HG02981 (cell line): Measurements from ENCODE around the gene THY1.
"Not testable (repeated sequence)": the region's sequence is repeated elsewhere in the genome, so short reads cannot be mapped to it uniquely, and the experiment has no call there.

Experiments
- ATAC-seq: cut with Tn5 transposase; IDR thresholded peaks from one replicate; pipeline ENCODE4 v1.9.1; 2021; ENCODE audit warnings: mild to moderate bottlenecking, moderate library complexity; ENCODE audit not compliant: unreplicated experiment

THY1 gene

DNA sequence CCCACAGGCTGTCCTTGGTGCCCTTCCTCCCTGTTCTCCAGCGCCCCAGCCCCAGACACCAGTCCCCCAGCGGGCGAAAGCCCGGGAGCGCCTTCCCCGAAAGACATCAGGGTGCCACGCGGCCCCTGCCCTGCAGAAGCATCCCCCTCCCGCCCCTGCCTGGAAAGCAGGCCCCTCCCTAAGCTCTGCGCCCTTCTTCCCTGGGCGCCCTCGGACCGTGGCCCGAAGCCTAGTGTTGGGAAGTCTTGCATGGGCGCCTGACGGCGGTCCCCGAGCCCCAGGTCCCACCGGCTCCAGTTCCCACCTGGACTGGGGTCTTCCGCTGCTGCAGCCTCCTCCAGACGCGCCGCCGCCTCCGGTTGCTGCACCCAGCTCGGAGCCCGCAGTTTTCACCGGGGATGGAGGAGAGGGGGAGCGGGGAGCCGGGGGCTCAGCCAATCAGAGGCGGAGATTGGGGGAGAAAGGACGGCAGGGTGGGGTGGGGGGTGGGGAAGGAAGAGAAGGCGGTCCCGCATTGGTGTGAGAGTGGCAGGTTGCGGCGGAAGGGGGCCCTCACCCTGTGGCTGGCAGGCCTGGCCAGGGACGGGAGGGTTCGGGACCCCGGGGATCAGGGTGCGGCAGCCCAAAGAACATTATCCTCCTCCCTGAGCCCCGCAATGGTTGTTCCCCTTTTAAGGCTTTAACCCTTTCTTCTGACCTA lies at the start of gene THY1:
TSS of gene THY1 (minus strand) at position 364 of the 700 bp plus-strand sequence. CDS start 2,267 bp downstream, outside the sequence.
- ATAC-seq = no peak

DNA sequence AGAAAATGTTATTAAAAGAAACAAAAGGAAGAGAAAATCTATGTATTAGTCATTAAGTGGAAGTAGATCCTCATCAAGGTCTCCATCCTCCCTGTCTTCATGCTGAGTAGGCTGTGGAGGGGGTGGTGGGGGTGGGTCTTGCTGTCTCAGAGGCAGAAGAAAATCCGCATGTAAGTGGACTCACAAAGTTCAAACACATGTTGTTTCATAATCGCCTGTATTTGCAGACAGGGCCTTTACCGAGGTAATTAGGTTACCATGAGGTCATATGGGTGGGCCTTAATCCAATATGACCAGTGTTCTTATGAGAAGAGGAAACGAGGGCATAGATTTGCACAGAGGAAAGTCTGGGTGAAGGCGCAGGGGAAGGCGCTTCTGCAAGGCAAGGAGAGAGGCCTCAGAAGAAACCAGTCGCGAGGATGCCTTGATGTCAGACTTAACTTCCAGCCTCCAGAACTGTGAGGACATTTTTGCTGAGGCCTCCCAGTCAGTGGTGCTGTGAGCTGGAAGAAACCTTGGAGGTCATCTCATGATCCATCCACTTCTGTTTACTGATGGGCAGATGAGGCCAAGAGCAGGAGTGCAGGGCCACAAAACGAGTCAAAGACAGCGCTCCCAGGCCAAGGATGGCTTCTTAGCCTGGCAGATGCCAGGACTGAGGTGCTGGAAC lies 49.3 kb upstream of the THY1 start:
- ATAC-seq = no peak

DNA sequence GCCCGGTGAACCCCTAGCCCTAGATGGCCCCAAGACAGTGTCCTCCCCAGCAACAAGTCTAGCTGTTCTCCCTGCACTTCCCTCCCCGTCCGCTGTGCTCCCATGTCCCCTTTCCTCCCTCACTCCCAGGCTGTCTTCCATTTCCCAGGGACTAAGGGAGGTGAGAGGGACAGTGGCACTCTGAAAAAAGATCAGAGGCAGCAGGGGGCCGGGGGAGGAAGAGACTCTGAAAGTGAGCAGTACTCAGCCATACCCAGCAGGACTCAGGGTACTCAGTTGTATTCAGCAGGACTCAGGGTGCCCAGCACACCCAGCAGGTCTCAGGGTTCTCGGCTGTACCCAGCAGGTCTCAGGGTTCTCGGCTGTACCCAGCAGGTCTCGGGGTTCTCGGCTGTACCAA lies 48.4 kb upstream of the THY1 start:
- no peak for ATAC-seq

DNA sequence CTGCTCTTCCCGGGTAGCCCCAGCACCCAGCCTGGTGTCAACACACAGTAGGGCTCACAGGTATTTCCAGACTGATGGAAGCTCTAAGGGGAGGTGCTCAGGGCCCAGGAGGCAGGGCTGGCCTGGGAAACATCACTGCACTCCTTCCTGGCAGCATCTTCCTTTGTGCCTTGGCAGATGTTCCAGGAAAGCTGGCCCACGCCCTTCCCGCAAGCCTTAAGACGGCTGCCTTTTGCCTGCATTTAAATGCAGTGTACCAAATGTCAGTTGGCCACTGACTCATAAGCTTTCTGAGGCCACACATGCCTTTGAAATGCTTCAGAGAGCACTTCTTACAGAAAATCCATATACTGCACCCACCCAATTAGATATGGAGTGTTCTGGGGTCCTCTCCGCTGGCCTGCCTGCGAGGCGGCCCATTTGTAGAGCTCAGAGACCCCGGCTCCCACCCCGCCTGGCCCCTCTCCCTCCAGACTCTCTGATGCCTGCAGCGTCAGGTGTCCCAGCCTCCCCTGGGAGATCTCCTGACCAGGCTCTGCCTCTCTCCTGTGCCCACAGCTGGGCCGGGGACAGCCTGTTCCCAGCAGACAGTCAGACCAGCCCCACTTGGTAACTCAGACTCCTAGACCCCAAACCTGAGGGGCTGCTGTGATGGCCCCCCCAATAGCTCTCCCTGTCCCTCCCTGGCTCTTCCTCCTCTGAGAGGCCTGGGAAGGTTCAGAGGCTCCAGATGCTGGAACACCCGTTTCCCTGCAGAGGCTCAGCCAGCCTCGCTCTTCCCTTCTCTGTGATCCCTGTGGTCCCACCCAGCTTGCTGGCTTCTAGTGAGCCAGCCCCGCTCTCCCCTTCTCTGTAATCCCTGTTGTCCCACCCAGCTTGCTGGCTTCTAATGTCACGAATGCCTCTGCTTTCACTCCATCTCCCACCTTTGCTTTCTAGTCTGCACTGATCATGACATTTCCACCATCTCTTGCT lies 47.6 kb upstream of the THY1 start:
- ATAC-seq = no peak

DNA sequence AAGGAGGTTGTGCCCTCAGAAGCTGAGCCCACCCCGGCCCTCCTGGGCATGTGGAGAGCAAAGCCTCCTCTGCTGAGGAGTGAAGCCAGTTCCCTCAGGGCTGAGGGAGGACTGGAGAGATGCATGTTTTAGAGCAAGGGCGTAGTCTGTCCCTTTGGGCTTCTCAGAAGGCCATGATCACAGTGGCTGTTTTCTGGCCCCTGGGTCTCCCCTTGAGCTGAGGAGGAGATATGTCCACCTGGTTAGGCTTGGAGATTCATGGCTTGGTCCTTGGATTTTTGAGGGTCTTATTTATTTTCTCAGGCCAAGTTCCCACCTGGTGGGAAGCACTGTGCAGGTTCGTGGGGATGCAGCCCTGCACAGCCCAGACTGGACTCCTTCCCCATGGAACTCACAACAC lies 46.5 kb upstream of the THY1 start:
- ATAC-seq = no peak

DNA sequence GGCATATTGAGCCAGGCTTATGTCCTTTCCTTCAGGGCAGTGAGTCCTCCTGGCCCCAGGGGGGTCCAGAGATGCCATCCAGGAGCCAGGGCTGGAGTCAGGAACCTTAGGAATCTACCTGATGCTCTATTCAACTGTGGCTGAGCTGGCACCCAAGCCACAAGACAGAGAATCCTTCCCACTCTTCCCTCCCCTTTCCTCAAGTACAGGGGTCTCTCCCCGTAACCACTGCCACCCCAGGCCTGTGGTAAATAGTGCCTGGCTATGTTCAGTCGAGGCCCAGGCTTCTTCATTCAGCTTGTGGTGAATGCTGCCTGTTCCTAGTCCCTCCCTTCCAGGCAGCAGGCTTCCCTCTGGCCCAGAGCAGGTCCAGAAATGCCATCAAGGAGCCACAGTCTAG lies 45.5 kb upstream of the THY1 start:
- no peak for ATAC-seq

DNA sequence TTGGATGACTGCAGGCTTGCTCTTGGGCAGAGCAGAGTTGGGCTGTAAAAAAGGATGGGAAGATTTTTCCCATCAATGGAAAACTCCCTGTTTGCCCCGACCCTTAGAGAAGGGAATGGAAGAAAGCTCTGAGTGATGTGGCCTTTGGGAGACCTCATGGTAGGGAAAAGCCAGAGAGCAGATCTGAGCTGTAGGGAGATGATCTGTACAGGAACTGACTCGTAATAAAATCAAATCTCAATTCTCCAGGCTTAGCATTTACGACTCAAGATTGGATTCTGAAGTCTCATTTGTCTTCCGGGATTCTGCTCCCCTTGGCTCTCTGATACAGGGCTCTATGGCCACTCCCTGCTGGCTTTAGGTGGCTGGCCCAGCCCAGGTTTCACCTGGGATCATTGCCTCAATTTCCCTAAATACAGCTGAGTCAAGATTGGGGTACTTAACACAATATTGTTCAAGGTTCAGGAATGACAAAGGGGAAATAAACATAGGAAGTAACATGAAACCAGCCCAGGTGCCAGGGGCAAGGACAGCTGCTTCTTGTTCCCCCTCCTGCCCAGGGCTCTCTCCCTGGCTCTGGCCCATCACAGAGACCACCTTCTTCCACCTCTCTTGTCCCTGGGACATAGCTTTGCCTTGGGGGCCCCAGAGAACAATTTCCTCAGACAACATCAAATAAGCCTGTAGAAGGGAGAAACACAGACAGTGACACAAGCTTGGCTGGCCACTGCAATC lies 38.4 kb upstream of the THY1 start:
- no peak for ATAC-seq

DNA sequence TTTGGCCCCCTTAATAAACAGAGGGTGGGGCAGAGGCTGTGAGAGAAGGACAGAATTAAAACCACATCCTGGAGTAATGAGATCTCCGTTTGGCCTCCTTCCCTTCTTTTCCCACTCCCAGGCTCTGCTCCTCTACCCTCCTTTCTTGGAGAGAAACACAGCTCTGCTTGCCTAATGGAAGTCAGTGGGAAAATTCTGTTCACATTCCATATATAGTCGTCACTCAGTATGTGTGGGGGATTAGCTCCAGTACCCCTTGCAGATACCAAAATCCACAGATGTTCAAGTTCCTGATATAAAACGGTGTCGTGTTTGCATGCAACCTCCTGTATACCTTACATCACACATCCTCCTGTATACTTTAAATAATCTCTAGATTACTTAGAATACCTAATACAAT lies 37.6 kb upstream of the THY1 start:
- no peak for ATAC-seq

DNA sequence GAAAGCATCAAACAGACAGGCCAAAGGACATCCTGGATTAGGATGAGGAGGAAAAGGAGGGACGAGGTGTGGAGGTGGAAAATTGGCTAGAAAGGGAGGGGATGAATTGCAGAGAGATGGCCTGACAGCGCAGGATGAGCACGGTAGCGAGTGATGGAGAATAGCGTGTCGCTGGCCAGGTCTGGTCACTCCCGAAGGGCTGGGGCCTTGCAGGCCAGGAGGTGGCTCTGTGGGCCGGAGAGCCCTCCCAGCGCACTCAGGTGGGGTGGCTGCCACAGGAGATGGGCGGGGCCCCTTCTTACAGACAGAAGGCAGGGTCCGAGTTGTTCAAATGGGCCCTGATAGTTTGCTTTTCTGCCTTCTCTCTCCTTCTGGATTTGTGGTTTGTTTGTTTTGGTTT lies 37.1 kb upstream of the THY1 start:
- no peak for ATAC-seq

DNA sequence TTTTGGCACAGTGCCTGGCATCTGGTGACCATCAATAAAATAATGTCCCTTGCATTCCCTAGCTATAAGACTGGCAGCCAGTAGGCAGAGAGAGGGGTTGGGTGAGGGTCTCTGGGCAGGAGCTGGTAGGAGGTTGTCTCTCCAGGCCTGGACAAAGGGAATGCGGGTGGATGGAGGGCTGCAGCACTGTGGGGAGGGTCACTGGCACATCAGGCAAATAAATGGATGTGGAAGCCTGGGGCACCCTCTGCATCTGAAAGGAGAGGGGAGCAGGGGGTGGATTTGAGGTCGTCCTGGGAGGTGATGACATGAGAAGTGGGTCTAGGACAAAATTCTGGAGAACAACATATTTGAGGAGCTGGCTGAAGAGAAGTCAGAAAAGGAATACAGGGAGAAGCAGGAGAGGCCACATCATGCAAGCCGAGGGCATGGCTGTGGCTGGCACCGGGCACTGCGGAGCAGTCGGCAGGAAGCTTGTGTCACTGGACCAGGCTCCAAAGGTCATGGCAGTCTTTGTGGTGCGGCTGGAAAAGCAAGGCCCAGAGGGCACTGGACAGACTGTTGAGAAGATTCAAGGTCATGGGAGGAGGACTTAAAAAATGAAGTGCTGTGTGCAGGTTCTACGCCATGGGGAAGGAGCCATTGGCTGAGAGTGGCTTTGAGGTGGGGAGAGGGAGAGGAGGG lies 36.5 kb upstream of the THY1 start:
- no peak for ATAC-seq

DNA sequence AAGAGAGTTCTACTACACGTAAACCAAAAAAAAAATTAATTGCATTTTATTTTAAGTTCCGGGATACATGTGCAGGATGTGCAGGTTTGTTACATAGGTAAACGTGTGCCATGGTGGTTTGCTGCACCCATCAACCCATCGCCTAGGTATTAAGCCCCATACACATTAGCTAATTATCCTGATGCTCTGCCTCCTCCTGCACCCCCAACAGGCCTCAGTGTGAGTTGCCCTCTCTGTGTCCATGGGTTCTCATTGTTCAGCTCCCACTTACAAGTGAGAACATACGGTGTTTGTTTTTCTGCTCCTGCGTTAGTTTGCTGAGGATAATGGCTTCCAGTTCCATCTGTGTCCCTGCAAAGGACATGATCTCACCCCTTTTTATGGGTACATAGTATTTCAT lies 32.7 kb upstream of the THY1 start:
- ATAC-seq = not testable (repeated sequence)

DNA sequence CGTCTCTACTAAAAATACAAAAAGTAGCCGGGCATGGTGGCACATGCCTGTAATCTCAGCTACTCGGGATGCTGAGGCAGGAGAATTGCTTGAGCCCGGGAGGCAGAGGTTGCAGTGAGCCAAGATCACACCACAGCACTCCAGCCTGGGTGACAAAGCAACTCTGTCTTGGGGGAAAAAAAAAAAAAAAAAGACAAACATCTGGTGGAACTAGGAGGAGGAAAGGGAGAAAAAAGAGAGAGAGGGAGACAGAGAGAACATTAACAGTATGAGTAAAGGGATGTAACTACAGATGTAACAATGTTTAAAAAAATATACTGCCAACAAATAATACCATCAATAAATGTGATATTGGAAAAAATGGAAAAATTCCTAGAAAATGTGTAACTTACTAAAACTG lies 32.3 kb upstream of the THY1 start:
- not testable (repeated sequence) for ATAC-seq

DNA sequence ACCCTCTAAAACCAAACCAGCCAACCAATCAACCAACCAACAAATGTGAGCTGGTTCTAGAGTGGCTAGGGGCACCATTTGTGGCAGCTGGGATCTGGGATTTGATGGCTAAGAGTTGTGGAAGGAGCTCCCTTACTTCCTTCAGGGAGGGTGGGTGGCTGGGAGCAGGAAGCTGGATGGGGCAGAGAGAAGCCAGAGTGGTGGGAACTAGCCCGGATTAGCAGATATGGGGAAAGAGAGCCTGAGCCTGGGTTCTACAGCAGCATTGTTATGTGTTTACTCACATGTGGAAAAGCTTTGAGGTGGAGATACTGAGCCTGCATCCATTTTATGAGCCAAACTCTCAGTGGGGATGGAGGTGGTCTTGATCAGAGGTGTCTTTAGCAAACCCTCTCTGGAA lies 30.9 kb upstream of the THY1 start:
- no peak for ATAC-seq

DNA sequence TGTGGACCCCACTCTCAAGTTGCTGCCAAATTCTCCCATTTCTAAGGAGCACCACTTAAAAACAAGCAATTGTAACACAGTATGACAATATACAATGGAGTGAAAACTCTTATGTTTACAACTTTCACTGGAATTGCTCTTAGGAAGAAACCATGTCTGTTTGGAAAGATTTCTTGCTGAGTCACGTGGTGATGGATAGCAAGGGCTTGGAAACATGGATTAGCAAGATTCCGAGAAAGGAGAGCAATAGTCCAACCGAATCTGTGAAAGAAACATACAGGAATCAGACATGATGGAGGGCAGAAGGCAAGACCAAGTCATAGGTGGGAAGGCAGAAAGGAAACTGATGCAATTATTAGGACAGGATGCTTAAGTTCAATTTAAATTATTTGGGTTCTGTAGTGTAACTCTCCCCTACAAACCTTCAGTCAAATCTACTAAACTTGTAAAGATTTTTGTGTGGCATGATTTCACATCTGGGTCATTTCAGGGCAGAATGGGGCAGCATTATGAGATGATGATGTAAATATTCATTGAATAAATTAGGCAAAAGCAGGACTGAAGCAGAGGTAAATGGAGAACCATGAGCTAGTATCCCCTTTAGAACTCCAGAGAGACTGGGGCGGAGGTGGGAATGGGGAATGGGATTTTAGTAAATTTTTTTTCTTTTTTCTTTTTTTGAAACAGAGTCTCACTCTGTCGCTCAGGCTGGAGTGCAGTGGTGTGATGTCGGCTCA lies 27.8 kb upstream of the THY1 start:
- no peak for ATAC-seq

DNA sequence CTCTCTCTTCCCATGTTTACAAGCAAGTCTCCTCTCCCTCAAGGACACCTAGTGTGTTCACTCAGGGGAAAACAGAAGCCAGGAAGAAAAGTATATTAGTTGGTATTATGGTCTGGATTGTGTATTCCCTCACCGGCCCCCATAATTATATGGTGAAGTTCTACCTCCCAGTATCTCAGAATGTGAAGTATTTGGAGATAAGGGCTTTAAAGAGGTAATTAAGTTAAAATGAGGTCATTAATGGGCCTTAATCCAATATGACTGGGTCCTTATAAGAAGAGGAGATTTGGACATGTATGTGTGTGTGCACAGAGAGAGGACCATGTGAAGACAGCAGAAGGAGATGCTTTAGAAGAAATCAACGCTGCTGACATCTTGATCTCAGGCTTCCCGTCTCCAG lies 26.5 kb upstream of the THY1 start:
- ATAC-seq = no peak

DNA sequence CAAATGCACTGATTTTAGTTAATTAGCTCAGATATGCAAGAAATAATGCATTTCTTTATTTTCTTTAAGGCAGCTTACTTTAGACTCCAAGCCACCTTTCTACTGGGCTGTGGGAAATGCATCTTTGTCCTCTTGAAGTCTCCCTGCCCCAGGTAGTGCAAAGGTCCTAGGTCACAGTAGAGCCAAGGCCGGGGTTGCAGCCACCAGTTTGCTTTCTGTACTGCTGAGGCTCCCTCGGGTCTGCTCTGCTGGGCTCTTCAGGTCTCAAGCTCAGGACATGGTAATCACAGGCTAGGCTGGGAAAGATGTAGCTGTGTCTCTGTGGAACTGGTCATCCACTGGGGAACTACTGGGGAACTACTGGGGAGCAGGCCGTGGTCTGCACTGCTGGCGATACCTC lies 25.4 kb upstream of the THY1 start:
- ATAC-seq = no peak

DNA sequence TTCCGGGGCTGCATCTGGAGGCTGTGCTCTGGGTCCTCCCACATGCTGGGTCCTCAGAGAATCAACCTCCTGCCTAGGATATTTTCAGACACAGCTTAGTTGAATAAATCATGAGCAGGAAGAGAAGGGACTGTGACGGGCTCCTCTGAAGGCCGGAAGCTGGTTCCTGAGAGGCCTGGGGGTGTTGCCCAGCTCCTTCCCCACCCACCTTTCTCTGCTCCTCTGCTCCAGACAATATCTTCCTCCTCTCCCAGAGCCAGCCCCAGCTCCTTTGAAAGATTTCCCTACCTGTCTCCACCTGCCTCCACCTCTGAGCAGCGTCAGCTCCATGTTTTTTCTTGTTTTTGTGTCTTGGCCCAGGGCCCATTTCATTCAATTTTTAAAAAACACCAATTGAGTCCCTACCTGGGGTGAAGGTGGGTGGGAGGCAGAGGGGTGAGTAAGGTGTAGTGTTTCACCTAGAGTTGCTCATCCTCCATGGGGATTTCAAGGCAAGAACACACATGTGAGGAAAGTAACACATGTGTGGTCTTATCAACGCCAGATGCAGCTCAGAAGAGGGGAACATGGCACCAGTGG lies 24.8 kb upstream of the THY1 start:
- no peak for ATAC-seq

DNA sequence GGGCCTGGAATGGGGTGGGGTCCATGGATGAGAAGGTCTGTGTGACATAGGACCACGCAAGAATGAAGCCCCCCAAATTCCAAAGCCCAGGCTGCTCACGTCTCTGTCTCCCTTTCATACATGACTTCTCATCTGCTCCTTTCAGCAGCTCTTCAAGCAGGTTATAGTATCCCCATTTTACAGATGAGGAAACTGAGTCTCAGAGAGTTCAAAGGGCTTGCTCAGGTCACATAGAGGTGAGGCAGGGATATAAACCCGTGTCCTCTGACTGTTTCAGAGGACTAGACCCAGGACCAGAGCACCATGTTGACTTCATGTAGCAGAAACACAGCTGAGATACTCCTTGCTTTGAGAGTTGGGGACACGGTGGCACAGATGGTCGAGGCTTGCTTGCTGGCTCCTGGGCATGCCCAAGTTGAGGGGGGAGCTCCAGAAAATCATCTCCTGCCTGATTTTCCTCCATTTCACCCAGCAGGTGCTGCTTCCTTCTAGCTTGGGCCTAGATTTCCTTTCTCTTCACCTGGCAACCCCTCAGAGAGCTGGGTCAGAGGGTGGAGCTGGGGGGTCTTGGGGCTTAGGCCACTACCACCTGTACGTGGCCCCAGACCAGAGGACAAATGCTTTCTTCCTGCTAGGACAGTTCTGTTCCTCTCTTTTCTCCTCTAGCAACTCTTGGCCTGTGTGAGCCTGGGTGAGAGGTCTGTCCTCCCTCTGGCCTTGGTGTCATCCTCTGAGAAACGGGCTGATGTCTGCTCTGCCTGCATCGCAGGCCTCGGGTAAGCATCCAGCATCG lies 24.1 kb upstream of the THY1 start:
- ATAC-seq = no peak

DNA sequence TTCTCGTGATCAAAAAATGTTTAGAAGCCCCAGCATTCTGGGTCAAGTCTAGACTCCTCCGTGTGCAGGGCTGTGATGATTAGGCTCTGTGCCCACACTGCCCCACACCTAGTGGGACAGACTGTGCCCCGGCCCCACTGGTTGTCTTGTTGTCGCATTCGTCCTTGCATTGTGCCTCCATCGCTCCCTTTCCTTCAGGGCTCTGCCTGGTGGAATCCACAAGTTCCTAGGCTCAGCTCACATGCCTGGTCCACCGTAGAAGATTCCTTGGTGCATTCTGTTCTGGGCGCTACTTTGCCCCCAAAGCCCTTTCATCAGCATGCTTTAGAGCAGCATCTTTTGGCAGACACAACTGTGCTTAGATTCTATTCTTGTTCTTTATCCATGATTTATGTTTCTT lies 23.5 kb upstream of the THY1 start:
- no peak for ATAC-seq
